AG09319 (cell line): ENCODE data around the gene HOXA9.

ENCODE experiments used
- DNase-seq: peaks from one replicate; pipeline ENCODE4 v3.0.0-alpha.2; 2010; ENCODE audit warnings: low read depth; ENCODE audit errors: extremely low read depth
- TF ChIP-seq, protein P1 (sequence below): IDR thresholded peaks from 2 replicates; pipeline ENCODE4 v1.5.1; 2011; ENCODE audit warnings: low read depth, mild to moderate bottlenecking, inconsistent platforms, low read length, moderate library complexity

HOXA9 gene

DNA sequence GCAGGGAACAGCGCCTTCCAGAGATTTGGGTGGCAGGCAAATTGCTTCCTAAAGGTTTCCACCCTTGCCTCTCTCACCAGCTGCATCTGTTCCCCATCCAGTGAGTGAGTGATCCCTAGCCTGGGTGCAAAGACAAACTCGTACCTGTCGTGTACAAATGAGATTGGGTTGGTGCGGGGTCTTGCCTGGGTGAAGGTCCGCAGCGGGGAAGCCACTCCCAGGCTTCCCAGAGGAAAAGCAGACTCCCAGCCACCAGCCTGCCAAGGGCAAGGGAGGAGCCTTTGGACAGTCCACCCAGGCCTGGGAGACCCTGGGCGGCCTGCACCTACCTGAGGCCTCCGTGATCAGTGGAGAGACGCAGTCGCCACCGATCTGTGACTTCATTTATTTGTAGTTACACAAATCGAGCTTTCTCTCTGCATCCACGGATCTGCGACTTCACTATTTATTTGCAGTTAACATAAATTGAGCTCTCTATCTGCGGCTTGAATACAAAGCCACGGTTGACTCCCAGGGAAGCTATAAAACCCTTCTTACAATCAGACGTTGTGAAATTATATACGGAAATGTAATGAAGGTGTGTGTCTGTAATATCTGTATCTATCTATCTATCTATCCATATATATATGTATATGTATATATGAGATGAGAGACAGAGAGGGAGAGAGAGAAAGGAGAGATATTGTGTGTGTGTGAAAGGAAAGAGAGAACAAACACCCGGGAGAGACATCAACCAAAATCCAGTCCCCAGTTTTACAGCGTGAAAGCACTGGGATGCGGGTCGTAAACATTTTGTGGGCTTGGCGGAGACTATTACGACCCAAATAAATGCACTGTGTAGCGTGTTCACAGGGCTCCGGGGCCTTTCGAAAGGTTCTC, 5.8 kb downstream of the HOXA9 start:
- DNase-seq: no peak

GRCh38 chr7:27158436-27159265, 6.7 kb downstream of the HOXA9 start:
- TF ChIP-seq, protein P1, sequence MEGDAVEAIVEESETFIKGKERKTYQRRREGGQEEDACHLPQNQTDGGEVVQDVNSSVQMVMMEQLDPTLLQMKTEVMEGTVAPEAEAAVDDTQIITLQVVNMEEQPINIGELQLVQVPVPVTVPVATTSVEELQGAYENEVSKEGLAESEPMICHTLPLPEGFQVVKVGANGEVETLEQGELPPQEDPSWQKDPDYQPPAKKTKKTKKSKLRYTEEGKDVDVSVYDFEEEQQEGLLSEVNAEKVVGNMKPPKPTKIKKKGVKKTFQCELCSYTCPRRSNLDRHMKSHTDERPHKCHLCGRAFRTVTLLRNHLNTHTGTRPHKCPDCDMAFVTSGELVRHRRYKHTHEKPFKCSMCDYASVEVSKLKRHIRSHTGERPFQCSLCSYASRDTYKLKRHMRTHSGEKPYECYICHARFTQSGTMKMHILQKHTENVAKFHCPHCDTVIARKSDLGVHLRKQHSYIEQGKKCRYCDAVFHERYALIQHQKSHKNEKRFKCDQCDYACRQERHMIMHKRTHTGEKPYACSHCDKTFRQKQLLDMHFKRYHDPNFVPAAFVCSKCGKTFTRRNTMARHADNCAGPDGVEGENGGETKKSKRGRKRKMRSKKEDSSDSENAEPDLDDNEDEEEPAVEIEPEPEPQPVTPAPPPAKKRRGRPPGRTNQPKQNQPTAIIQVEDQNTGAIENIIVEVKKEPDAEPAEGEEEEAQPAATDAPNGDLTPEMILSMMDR: no peak
- DNase-seq: no peak

More for the DNA sequence above, 5.8 kb downstream of the HOXA9 start:
- TF ChIP-seq, protein P1: no peak

DNA sequence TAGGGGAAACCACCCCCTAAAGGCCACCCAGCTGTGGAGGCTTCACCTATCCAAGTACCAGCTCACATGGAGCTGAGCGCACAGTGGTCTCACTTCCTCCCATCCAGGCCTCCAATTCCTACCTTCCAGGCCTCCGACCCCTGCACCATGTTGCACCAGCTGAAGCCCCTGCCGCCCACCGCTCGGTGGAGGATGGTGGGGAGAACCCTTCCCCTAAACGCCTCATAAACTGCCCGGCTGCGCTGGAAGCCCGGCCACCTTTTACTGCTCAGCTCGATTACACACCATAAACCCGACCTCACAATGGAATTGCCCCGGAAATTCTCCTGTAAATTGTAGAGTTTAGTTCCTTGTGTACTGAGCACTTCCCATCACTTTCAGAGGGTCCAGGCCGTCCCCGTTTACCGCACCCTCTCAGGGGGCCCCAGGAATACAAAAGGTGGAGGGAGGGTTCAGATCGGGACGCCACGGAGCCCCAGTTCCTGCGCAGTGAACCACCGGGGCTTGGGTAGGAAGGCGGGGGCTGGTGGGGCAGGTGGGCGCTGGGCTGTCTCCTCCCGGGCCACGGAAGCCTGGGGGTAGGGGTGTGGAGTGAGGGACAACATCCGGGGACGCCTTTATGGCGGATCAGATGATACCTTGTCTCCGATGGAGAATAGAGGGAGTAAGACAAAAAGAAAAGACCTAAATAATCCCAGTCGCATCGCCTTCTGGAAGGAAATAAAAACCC, 7.5 kb downstream of the HOXA9 start:
- TF ChIP-seq, protein P1: no peak
- no peak for DNase-seq

DNA sequence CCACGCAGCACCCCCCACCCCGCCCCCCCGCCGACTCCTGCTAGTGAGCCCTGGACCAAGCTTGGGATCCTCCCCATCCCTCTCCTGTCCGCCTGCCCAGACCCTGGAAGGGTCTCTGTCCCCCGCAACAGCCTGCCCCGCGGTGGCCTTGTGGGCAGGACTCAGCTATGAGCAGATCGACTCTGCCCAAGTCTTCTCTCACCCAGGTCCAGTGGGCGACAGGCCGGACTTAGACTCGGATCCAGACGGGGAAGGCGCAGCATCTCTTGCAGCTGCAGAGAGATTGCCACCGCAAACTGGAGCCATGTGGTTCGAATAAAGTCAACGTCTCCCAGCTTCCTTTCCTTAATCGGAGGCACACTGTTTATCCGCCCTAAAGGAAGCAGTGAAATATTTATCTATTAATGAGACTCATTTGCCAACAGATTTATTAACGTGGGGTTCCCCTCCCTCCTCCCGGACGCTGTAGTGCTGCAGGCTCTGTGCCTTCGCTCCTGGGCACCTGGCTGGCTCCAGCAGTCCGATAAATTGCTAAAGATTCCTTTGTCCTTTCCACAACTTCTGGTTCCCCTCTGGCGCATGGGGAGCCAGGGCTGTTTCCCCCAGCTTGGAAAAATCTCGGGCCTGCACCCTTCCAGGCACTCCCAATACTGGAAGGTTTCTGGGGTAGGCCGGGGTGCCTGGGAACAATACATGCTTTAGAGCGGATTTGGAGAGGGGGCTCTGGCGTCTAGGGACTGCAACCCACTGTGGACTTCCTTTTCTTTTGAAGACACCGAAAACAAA, 8.2 kb downstream of the HOXA9 start:
- no peak for DNase-seq
- TF ChIP-seq, protein P1: no peak

DNA sequence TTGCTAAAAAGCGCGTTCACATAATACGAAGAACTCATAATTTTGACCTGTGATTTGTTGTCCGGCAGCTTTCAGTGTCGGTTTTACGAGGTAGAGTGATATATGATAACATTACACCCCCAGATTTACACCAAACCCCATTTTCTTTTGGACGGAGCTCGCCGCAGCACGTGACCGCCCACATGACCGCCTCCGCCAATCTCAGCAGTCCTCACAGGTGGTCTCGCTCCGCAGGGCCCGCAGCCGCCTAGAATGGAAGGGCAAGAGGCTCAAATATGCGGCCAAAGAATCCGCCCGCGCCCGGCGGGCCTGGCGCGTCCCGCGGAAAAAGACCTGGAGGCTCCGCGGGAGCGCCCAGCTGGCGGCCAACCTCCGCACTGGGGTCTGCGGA, 8.8 kb downstream of the HOXA9 start, which contains the start of gene HOXA7:
Gene HOXA7, minus strand, starts transcription at position 168 of the 391 bp plus-strand sequence. Its CDS starts 130 bp downstream, at position 38.
- no peak for DNase-seq
- TF ChIP-seq, protein P1: no peak

- TF ChIP-seq, protein P1: no peak
- DNase-seq: no peak
Measured at GRCh38 chr7:27155816-27156507, 9.4 kb downstream of the HOXA9 start.
